Measurements from ENCODE around the gene C16orf74.

Gene C16orf74

DNA sequence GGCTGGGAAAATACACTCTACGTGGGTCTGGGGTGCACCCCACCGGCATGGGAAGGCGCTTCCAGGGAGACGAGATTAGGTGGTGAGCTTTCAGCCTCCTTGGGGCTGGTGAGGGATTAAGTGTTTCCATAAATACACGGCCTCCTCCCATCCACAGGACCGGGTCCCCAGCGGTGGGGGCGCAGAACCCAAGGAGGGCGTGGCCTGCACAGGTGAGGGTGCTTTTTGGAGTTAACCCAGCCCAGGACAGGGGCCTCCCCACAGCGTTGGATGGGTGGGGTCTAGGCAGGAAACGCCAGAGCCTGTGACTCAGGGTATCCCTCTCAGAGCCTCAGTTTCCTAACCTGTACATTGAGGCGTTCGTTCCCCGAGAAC lies 1.1 kb downstream of the C16orf74 start:
- peak overlapping the region; percentile 83 for H2AFZ ChIP-seq (ENCODE audit: low read length, unreplicated experiment)
- no peak overlapping the region for H3K27ac ChIP-seq (ENCODE audit: low read depth, low read length)
- H3K79me2 ChIP-seq (ENCODE audit: control insufficient read depth, insufficient read depth, low read length, unreplicated experiment): peaks cover 34% of the 10 kb centered on the region
- H3K36me3 ChIP-seq (ENCODE audit: insufficient read depth, low read length): no peaks in the 10 kb centered on the region
- peak overlapping the region; percentile 98 for H3K4me3 ChIP-seq (ENCODE audit: low read depth, low read length)
- peaks cover 40% of the 10 kb centered on the region for H3K4me1 ChIP-seq (ENCODE audit: control insufficient read depth, insufficient read depth, low read length, unreplicated experiment)
- H3K27me3 ChIP-seq (ENCODE audit: insufficient read depth, low read length): no peaks in the 10 kb centered on the region

GRCh38 chr16:85746460-85747215 lies 4.3 kb downstream of the C16orf74 start:
- Histone ChIP-seq H3K4me1 (ENCODE audit: control insufficient read depth, insufficient read depth, low read length, unreplicated experiment) (peaks cover 25% of the 10 kb centered on the region), H3K79me2 (ENCODE audit: control insufficient read depth, insufficient read depth, low read length, unreplicated experiment) (peaks cover 40% of the 10 kb centered on the region), H3K36me3 (ENCODE audit: insufficient read depth, low read length) (no peaks in the 10 kb centered on the region), H3K27ac (ENCODE audit: low read depth, low read length) (no peak overlapping the region), H2AFZ (ENCODE audit: low read length, unreplicated experiment) (no peak overlapping the region), H3K4me3 (ENCODE audit: low read depth, low read length) (no peak overlapping the region), H3K27me3 (ENCODE audit: insufficient read depth, low read length) (no peaks in the 10 kb centered on the region)

DNA sequence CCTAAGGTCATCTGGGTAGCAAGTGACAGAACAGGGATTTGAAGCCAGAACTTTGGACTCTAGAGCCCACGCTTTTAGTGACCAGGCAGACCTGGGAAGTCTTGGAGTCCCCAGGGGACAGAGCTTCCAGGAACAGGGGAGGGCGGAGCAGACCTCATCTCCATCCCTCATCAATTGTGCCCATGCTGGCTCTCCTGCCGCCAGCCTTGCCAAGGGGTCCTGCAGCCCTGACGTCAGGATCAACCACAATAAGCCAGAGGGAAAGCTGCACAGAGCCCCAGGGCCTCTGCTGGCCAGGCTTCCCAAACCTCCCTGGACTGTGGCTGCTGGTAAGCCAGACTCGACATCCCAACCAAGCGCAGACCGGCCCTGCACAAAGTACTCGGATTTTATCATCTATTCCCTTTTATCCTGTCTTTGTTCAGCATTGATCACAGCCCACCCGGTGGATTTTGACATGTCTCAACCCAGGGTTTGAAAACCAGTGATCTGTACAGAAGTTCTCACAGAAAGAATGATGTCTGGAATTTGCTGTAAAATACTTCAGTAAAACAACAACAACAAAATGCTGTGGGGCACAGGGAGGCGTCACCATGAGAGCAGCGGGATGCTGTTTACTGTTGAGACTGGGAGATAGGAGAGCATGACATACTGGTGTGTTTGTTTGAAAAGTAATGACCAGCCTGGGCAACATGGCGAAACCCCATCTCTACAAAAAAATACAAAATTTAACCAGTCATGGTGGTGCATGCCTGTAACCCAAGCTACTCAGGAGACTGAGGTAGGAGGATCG lies 11.8 kb downstream of the C16orf74 start:
- H3K27ac ChIP-seq (ENCODE audit: low read depth, low read length): no peak overlapping the region
- no peaks in the 10 kb centered on the region for H3K27me3 ChIP-seq (ENCODE audit: insufficient read depth, low read length)

GRCh38 chr16:85736921-85737320 lies 14.0 kb downstream of the C16orf74 start:
- H3K79me2 ChIP-seq (ENCODE audit: control insufficient read depth, insufficient read depth, low read length, unreplicated experiment): peaks cover 12% of the 10 kb centered on the region
- no peaks in the 10 kb centered on the region for H3K27me3 ChIP-seq (ENCODE audit: insufficient read depth, low read length)
- H3K36me3 ChIP-seq (ENCODE audit: insufficient read depth, low read length): no peaks in the 10 kb centered on the region
- H3K4me1 ChIP-seq (ENCODE audit: control insufficient read depth, insufficient read depth, low read length, unreplicated experiment): no peaks in the 10 kb centered on the region
- no peak overlapping the region for H3K4me3 ChIP-seq (ENCODE audit: low read depth, low read length)
- no peak overlapping the region for H3K27ac ChIP-seq (ENCODE audit: low read depth, low read length)
- H2AFZ ChIP-seq (ENCODE audit: low read length, unreplicated experiment): no peak overlapping the region

More for the DNA sequence above, 11.8 kb downstream of the C16orf74 start:
- peaks cover 17% of the 10 kb centered on the region for H3K79me2 ChIP-seq (ENCODE audit: control insufficient read depth, insufficient read depth, low read length, unreplicated experiment)
- H2AFZ ChIP-seq (ENCODE audit: low read length, unreplicated experiment): no peak overlapping the region
- H3K4me3 ChIP-seq (ENCODE audit: low read depth, low read length): no peak overlapping the region
- H3K4me1 ChIP-seq (ENCODE audit: control insufficient read depth, insufficient read depth, low read length, unreplicated experiment): no peaks in the 10 kb centered on the region
- H3K36me3 ChIP-seq (ENCODE audit: insufficient read depth, low read length): no peaks in the 10 kb centered on the region

DNA sequence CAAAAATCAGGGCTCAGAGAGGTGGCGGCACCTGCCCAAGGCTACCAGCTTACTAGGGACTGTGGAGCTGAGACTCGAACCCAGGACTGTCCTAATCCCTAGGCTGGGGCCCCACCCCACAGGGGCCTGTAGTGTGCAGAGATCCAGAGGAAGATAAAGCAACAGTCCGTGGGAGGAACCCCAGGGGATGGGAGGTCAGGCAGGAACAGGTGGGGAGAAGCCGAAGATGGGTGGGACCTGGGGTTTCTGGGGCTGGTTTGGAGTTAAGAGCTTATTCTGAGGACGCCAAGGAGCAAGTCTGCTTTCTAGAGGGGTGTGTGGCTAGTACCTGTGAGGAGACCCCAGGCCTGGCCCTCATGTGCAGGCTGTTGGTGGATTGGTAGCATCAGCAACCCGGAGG lies 14.9 kb downstream of the C16orf74 start:
- Histone ChIP-seq H2AFZ (ENCODE audit: low read length, unreplicated experiment) (no peak overlapping the region), H3K4me1 (ENCODE audit: control insufficient read depth, insufficient read depth, low read length, unreplicated experiment) (no peaks in the 10 kb centered on the region), H3K27me3 (ENCODE audit: insufficient read depth, low read length) (no peaks in the 10 kb centered on the region), H3K4me3 (ENCODE audit: low read depth, low read length) (no peak overlapping the region), H3K27ac (ENCODE audit: low read depth, low read length) (no peak overlapping the region), H3K79me2 (ENCODE audit: control insufficient read depth, insufficient read depth, low read length, unreplicated experiment) (peaks cover 12% of the 10 kb centered on the region), H3K36me3 (ENCODE audit: insufficient read depth, low read length) (no peaks in the 10 kb centered on the region)

DNA sequence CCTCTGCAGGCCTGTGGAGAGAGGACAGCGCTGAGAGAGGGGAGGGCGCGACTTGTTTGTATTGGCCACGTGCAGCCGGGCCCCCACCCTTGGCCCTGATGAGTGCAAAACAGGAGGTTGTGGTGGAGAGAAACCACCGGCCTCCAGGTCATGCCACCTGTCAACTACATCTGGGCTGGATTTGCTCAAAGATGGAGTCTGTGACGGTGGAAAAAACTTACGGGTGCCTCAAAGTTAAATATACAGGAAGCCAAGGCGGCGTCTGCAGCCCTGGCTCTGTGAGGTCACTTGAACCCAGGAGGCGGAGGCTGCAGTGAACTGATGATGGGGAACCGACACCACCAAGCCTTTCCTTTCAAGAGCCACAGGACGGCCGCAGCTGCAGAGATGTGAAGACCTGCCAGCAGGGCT lies 15.7 kb downstream of the C16orf74 start:
- H3K4me3 ChIP-seq (ENCODE audit: low read depth, low read length): no peak overlapping the region
- no peak overlapping the region for H2AFZ ChIP-seq (ENCODE audit: low read length, unreplicated experiment)
- no peaks in the 10 kb centered on the region for H3K27me3 ChIP-seq (ENCODE audit: insufficient read depth, low read length)
- H3K79me2 ChIP-seq (ENCODE audit: control insufficient read depth, insufficient read depth, low read length, unreplicated experiment): peaks cover 12% of the 10 kb centered on the region
- no peaks in the 10 kb centered on the region for H3K4me1 ChIP-seq (ENCODE audit: control insufficient read depth, insufficient read depth, low read length, unreplicated experiment)
- H3K36me3 ChIP-seq (ENCODE audit: insufficient read depth, low read length): no peaks in the 10 kb centered on the region
- H3K27ac ChIP-seq (ENCODE audit: low read depth, low read length): no peak overlapping the region

DNA sequence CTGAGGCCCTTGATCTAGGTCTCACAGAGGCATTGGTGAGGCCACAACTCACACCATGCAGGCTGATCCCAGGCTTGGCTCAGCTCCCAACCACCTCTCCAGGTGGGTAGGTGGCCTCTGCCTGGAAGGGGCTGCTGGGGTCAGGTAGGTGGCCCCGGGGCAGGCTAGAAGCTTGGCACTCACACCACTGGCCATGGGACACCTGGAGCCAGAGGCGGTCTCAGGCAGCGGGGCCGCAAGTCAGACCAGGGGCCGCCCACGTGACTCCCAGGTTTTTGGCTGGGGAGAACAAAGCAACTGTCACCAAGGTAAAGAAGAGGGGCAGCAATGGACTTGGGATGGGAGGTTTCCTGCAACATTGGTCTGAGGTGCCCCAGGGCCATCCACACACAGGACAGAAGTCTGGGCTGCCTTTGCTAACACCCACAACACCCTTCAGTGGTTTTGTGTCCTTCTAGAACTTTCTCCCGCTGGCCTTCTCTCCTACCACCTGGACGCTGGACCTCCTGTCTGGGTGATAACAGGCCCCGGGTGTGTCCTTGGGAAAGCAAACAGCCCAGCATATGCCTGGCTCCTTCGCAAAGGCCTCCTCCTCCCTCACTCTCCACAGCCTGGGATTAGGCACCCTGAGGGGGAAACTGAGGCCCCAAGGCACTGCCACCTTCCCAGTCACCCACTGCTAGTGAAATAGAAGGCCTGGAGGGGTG lies 16.4 kb downstream of the C16orf74 start:
- H3K79me2 ChIP-seq (ENCODE audit: control insufficient read depth, insufficient read depth, low read length, unreplicated experiment): peaks cover 12% of the 10 kb centered on the region
- no peak overlapping the region for H3K4me3 ChIP-seq (ENCODE audit: low read depth, low read length)
- no peaks in the 10 kb centered on the region for H3K27me3 ChIP-seq (ENCODE audit: insufficient read depth, low read length)
- H2AFZ ChIP-seq (ENCODE audit: low read length, unreplicated experiment): no peak overlapping the region
- H3K4me1 ChIP-seq (ENCODE audit: control insufficient read depth, insufficient read depth, low read length, unreplicated experiment): no peaks in the 10 kb centered on the region
- H3K36me3 ChIP-seq (ENCODE audit: insufficient read depth, low read length): no peaks in the 10 kb centered on the region
- H3K27ac ChIP-seq (ENCODE audit: low read depth, low read length): no peak overlapping the region

DNA sequence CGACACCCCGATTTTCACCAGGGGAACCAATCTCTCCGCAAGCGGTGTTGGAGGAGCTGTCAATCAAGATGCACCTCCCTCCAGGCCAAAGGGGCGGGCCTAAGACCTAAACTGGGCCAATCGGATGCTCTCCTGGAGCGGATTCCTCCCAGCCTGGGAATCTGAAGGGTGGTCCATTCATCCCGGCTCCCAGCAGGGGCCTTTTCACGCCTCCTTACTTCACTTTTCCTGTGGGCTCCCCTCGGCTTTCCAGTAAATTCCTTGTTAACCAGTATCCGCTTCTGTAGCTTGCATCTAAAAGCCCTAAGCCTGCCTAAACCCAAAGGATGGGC lies 17.1 kb downstream of the C16orf74 start:
- peak overlapping the region; percentile 70 for H3K27ac ChIP-seq (ENCODE audit: low read depth, low read length)
- no peak overlapping the region for H2AFZ ChIP-seq (ENCODE audit: low read length, unreplicated experiment)
- peaks cover 11% of the 10 kb centered on the region for H3K79me2 ChIP-seq (ENCODE audit: control insufficient read depth, insufficient read depth, low read length, unreplicated experiment)
- H3K4me1 ChIP-seq (ENCODE audit: control insufficient read depth, insufficient read depth, low read length, unreplicated experiment): no peaks in the 10 kb centered on the region
- no peaks in the 10 kb centered on the region for H3K27me3 ChIP-seq (ENCODE audit: insufficient read depth, low read length)
- H3K36me3 ChIP-seq (ENCODE audit: insufficient read depth, low read length): no peaks in the 10 kb centered on the region
- no peak overlapping the region for H3K4me3 ChIP-seq (ENCODE audit: low read depth, low read length)

- Histone ChIP-seq H3K79me2 (ENCODE audit: control insufficient read depth, insufficient read depth, low read length, unreplicated experiment) (peaks cover 13% of the 10 kb centered on the region), H3K36me3 (ENCODE audit: insufficient read depth, low read length) (no peaks in the 10 kb centered on the region), H3K27me3 (ENCODE audit: insufficient read depth, low read length) (no peaks in the 10 kb centered on the region), H3K4me1 (ENCODE audit: control insufficient read depth, insufficient read depth, low read length, unreplicated experiment) (no peaks in the 10 kb centered on the region), H3K27ac (ENCODE audit: low read depth, low read length) (peak overlapping the region; percentile 70), H2AFZ (ENCODE audit: low read length, unreplicated experiment) (no peak overlapping the region), H3K4me3 (ENCODE audit: low read depth, low read length) (no peak overlapping the region)
These were observed 17.6 kb downstream of the C16orf74 start for GRCh38 chr16:85733155-85733838.

GRCh38 chr16:85731179-85731578 lies 19.7 kb downstream of the C16orf74 start:
- no peak overlapping the region for H2AFZ ChIP-seq (ENCODE audit: low read length, unreplicated experiment)
- no peaks in the 10 kb centered on the region for H3K27me3 ChIP-seq (ENCODE audit: insufficient read depth, low read length)
- peaks cover 9% of the 10 kb centered on the region for H3K79me2 ChIP-seq (ENCODE audit: control insufficient read depth, insufficient read depth, low read length, unreplicated experiment)
- H3K4me3 ChIP-seq (ENCODE audit: low read depth, low read length): no peak overlapping the region
- H3K4me1 ChIP-seq (ENCODE audit: control insufficient read depth, insufficient read depth, low read length, unreplicated experiment): no peaks in the 10 kb centered on the region
- peaks cover 1% of the 10 kb centered on the region; the same call in 1 of the 2 replicates for H3K36me3 ChIP-seq (ENCODE audit: insufficient read depth, low read length)
- no peak overlapping the region for H3K27ac ChIP-seq (ENCODE audit: low read depth, low read length)

Data from ACC112 (cell line).